GM23248 (cell line): ENCODE results near the gene TIMP4.

Experiments used
- EZH2 ChIP-seq: fragments of 200-600 bp; sonication (generic); IDR thresholded peaks from 2 replicates; pipeline ENCODE4 v1.6.1; 2018; ENCODE audit warnings: antibody characterized with exemption, mild to moderate bottlenecking; ENCODE audit not compliant: insufficient read depth, poor library complexity, severe bottlenecking
- EZH2phosphoT487 ChIP-seq: fragments of 200-600 bp; sonication (generic); IDR thresholded peaks from 2 replicates; pipeline ENCODE4 v1.6.1; 2018; ENCODE audit warnings: antibody characterized with exemption, moderate library complexity, mild to moderate bottlenecking, low read depth; ENCODE audit not compliant: insufficient read depth

- TF ChIP-seq EZH2 (no peak), EZH2phosphoT487 (no peak)
These were observed 41.2 kb downstream of the TIMP4 start for GRCh38 chr3:12117473-12117872.
